ENCODE measurements around the gene CLIP3. TPM values are rescaled to one million over a fixed set of nuclear protein-coding genes. Genes with fewer than 3 reads are reported as not detected.
A peak's percentile ranks its signal among the peaks of the same experiment; 100 is the strongest.

CLIP3 gene
- total and polyA plus RNA-seq, 8 donors = 5.8 to 33.0 (median 27.5) TPM

DNA sequence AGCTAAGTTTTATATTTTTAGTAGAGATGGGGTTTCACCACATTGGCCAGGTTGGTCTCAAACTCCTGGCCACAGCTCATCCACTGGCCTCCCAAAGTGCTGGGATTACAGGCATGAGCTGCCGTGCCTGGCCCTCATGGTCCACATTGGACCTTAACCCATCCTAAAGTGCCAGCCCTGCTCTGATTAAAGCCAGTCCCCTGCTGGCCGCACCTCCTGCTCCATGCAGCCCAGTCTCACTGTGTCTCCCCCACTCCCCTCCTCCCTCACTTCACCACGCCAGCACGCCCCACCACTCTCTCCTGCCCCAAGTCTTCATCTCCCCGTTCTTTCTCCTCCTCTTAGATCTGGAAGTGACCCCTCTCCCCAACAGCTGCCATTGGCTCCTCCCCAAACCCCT lies 54.4 kb downstream of the CLIP3 start:
- TF ChIP-seq, protein P1, sequence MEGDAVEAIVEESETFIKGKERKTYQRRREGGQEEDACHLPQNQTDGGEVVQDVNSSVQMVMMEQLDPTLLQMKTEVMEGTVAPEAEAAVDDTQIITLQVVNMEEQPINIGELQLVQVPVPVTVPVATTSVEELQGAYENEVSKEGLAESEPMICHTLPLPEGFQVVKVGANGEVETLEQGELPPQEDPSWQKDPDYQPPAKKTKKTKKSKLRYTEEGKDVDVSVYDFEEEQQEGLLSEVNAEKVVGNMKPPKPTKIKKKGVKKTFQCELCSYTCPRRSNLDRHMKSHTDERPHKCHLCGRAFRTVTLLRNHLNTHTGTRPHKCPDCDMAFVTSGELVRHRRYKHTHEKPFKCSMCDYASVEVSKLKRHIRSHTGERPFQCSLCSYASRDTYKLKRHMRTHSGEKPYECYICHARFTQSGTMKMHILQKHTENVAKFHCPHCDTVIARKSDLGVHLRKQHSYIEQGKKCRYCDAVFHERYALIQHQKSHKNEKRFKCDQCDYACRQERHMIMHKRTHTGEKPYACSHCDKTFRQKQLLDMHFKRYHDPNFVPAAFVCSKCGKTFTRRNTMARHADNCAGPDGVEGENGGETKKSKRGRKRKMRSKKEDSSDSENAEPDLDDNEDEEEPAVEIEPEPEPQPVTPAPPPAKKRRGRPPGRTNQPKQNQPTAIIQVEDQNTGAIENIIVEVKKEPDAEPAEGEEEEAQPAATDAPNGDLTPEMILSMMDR (IDR thresholded peaks at IDR 0.05) = no peak
- no peak overlapping the region for H3K4me3 ChIP-seq

DNA sequence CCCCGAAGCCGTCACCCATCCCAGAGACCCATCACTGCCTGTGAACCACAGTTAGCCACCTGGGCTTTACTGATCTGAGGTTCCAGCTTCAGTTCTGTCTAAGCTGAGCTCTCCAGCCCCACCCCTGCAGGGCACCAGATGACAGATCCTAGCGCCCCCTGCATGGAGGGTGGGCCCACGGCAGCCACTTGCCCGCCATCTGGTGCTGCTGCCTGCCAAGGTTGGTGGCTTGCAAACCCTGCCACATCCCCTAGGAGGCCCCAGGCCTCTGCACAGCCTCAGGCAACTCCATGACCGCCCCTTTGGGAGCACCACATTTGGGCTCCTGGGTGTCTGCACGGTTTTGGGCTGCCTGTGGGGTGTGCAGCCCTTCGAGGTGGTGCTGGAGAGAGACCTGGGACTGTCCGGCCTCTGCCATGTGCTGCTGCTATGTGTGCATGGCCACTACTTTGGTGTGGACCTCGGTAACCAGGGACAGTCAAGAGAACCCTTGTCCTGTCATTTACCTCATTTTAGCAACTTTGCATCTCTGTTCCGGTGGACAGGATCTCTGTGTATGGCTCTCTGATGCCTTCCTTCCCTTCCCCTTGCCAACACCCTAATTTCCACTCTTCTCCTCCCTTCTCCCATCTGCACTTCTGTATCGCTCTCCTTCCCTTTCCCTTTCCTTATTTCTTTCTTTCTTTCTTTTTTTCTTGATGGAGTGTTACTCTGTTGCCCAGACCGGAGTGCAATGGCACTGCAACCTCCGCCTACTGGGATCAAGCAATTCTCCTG lies 55.0 kb downstream of the CLIP3 start:
- Histone ChIP-seq H3K4me3 (no peak overlapping the region), H3K27ac (no peak overlapping the region), H3K9me3 (no peaks in the 10 kb centered on the region), H3K4me1 (no peaks in the 10 kb centered on the region), H3K27me3 (peaks cover 0 to 71% of the 10 kb centered on the region in 2 donors), H3K36me3 (no peaks in the 10 kb centered on the region)
- no peak for ATAC-seq
- intact Hi-C loops (cut with DNase I) = no loop called here
- TF ChIP-seq, protein P1 (IDR thresholded peaks at IDR 0.05) = no peak
- DNase-seq = peak in 1 of 4 donors; percentile 49

More for the DNA sequence above, 54.4 kb downstream of the CLIP3 start:
- no peaks in the 10 kb centered on the region for H3K9me3 ChIP-seq
- no peak overlapping the region for H3K27ac ChIP-seq
- no peaks in the 10 kb centered on the region for H3K4me1 ChIP-seq
- ATAC-seq (no peak), DNase-seq (peak in 1 of 4 donors; percentile 31)
- H3K36me3 ChIP-seq = no peaks in the 10 kb centered on the region
- H3K27me3 ChIP-seq = peaks cover 0 to 75% of the 10 kb centered on the region in 2 donors
- intact Hi-C loops (cut with DNase I) = no loop called here

DNA sequence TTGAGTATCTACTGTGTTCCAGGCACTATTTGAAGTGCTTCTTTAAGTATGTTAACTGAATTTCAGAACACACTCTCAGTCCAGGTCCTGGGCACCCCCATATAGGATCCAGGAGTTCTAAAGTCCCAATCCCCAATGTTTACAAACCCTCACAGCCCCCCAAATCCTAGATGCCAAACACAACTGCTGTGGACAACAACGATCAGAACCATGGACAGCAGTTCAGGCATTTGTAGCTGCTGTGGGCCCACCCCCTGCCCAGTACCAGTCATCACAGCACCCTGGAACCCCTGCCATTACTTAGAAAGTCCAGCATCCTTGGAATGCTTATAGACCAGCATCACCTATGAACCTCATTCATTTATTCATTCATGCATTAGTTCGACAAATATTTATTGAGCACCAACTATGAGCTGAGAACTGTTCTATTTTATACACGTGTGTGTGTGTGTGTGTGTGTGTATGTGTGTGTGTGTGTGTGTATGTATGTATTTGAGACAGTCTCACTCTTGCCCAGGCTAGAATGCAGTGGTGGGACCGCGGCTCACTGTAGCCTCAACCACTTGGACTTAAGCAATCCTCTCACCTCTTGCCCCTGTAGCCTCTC lies 57.0 kb downstream of the CLIP3 start:
- DNase-seq (no peak), ATAC-seq (peak; percentile 52)
- no peaks in the 10 kb centered on the region for H3K36me3 ChIP-seq
- no peaks in the 10 kb centered on the region for H3K9me3 ChIP-seq
- no peak overlapping the region for H3K4me3 ChIP-seq
- intact Hi-C loops (cut with DNase I) = no loop called here
- no peak overlapping the region for H3K27ac ChIP-seq
- H3K27me3 ChIP-seq = peaks cover 0 to 59% of the 10 kb centered on the region in 2 donors
- TF ChIP-seq, protein P1 (IDR thresholded peaks at IDR 0.05) = no peak
- no peaks in the 10 kb centered on the region for H3K4me1 ChIP-seq

DNA sequence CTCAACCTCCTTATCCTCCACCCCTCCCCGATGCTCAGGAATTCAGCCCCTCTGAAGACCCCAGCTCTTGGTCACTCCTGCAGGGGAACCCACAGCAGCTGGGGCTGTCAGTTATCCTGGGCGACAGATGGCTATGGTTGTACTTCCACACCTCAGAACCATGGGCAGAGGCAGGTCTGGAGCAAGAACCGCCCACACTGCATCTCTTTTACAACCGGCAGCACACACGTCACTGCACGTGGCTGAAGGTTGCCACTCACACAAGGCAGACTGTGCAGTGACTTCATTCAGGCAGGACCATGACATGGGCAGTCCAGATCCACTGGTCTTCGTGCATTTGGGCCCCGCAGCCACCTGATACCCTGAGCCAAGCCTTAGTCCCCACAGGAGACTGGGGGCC lies 59.2 kb downstream of the CLIP3 start:
- no peak for ATAC-seq
- H3K9me3 ChIP-seq = no peaks in the 10 kb centered on the region
- peaks cover 0 to 41% of the 10 kb centered on the region in 2 donors for H3K27me3 ChIP-seq
- intact Hi-C loops (cut with DNase I) = no loop called here
- no peaks in the 10 kb centered on the region for H3K4me1 ChIP-seq
- H3K36me3 ChIP-seq = no peaks in the 10 kb centered on the region
- TF ChIP-seq, protein P1 (IDR thresholded peaks at IDR 0.05) = no peak
- H3K4me3 ChIP-seq = no peak overlapping the region
- DNase-seq = no peak
- H3K27ac ChIP-seq = no peak overlapping the region

DNA sequence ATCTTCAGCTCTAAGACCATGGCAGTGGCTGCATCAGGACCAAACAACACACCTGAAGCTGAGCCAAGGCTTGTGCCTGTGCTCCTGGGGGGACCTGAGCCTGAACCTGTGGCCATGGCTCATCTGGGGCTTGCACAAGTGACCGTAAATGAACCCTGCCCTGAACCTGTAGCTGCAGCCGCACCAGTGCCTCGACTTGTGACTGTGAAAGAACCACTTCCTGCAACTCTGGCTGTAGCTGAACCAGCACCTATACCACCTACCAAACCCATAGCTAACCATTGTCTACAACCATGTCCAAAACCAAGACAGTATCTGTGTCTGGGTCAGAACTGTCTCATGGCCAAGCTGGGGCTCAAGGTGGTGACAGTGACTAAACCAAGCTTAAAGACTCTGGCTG lies 65.9 kb downstream of the CLIP3 start:
- Histone ChIP-seq H3K27me3 (peaks cover 0 to 34% of the 10 kb centered on the region in 2 donors), H3K4me1 (no peaks in the 10 kb centered on the region), H3K9me3 (no peaks in the 10 kb centered on the region), H3K4me3 (no peak overlapping the region), H3K27ac (no peak overlapping the region), H3K36me3 (no peaks in the 10 kb centered on the region)
- TF ChIP-seq, protein P1 (IDR thresholded peaks at IDR 0.05) = no peak
- intact Hi-C loops (cut with DNase I) = no loop called here
- ATAC-seq (no peak), DNase-seq (no peak)

All from left lung (tissue), 10 donors.